ENCODE measurements around the gene DDC. TPM values are rescaled to one million over a fixed set of nuclear protein-coding genes. Genes with fewer than 3 reads are reported as not detected.
"Not testable (repeated sequence)": the region's sequence is repeated elsewhere in the genome, so short reads cannot be mapped to it uniquely, and the experiment has no call there.

DDC gene
- total RNA-seq, 1 donor from 2014 or later = 1.4 TPM

DNA sequence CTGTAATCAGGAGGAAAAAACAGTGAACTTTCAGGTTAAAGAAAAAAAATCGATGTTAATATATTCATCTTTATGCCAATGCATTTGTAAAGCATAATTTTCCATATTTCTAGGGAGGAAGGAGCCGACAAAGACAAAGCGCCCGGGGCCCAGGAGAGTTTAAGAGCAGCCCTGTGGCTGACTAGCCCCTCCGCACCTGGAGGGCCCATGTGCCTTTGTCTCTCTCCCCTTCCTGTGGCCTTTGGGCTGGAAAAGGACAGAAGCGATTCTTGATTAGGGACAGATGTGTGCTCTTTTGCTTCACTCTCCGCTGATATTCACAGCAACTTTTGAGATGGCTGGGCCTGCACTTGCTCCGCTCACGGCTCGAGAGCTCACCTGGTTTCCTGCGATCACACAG, 23.1 kb downstream of the DDC start:
- TF ChIP-seq, protein P1, sequence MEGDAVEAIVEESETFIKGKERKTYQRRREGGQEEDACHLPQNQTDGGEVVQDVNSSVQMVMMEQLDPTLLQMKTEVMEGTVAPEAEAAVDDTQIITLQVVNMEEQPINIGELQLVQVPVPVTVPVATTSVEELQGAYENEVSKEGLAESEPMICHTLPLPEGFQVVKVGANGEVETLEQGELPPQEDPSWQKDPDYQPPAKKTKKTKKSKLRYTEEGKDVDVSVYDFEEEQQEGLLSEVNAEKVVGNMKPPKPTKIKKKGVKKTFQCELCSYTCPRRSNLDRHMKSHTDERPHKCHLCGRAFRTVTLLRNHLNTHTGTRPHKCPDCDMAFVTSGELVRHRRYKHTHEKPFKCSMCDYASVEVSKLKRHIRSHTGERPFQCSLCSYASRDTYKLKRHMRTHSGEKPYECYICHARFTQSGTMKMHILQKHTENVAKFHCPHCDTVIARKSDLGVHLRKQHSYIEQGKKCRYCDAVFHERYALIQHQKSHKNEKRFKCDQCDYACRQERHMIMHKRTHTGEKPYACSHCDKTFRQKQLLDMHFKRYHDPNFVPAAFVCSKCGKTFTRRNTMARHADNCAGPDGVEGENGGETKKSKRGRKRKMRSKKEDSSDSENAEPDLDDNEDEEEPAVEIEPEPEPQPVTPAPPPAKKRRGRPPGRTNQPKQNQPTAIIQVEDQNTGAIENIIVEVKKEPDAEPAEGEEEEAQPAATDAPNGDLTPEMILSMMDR (conservative IDR thresholded peaks at IDR 0.05; ENCODE audit: low read depth, low read length) = no peak
- H3K4me3 ChIP-seq (ENCODE audit: low read depth, low read length) = no peak overlapping the region
- no peak for DNase-seq (ENCODE audit: low read depth)

DNA sequence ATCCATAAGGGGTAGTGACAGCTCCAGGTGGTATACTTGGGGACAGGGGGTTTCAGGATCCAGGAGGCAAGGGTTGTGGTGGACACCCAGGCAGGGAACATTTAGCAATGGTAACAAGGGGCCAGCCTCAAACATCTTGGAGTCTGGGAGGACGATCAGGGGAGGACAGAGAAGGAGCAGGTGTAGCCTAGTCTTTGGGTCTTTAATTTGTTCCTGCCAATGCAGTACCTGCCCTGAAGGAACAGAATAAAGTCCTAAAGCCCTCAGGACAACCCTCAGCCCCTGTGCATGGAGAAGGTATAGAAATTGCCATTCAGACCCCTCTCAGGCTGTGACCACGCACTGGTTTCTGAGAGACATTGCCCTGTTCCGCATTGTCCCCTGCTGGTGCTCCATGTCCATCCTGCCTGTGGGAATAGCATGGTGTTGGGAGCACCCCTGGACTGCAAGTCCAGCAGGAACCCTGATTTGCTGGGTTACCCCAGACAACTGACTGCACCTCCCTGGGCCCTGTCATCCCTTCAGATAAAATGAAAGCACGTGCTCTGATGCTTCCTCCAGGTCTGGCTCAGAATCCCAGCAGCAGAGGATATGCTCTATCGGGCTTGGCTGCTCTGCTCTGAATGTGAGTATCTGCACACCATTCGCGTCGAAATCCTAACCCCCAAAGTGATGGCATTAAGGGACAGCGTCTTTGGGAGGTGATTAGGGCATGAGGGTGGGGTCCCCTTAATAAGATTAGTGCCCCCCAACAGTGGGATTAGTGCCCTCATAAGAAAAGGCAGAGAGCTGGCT, 24.2 kb downstream of the DDC start:
- H3K4me3 ChIP-seq (ENCODE audit: low read depth, low read length) = no peak overlapping the region
- DNase-seq (ENCODE audit: low read depth) = no peak
- TF ChIP-seq, protein P1 (conservative IDR thresholded peaks at IDR 0.05; ENCODE audit: low read depth, low read length) = no peak

DNA sequence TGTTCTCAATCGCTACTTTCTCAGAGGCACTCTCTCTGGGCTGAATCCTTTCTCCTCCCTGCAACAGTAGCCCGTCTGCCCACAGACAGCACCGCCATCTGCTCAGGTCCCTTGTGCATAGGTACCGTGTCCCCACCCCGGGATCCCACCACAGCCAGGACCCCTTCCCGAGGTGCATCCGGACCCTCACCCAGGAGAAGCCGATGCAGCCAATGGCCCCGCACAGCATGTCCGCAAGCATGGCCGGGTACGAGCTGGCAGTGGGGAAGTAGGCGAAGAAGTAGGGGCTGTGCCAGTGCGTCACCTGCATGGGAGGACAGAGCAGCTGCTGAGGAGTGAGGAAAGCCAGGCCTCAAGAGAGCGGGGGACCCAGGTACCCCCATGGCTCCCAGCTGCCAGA, 25.5 kb downstream of the DDC start:
- DNase-seq (ENCODE audit: low read depth) = no peak
- H3K4me3 ChIP-seq (ENCODE audit: low read depth, low read length) = no peak overlapping the region
- TF ChIP-seq, protein P1 (conservative IDR thresholded peaks at IDR 0.05; ENCODE audit: low read depth, low read length) = no peak

DNA sequence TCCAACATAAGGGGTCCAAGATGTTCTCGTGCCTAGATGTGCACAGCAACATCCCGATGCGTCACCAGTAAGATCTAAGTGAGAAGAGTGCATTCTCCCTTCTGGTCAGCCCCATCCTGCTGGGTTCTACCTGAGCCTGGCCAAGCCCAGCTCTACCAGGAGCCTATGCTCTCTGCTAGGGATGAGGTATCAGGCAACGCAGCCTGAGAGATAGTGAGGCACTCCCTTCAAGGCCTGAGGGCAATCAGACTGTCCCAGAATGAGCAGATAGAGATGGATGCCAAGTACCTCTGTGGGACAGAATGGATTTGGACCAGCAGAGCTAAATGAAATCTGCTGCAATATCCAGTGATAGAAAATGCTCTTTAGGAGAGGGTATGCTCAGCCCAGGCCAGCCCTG, 26.7 kb downstream of the DDC start:
- no peak for DNase-seq (ENCODE audit: low read depth)
- H3K4me3 ChIP-seq (ENCODE audit: low read depth, low read length) = no peak overlapping the region
- TF ChIP-seq, protein P1 (conservative IDR thresholded peaks at IDR 0.05; ENCODE audit: low read depth, low read length) = no peak

DNA sequence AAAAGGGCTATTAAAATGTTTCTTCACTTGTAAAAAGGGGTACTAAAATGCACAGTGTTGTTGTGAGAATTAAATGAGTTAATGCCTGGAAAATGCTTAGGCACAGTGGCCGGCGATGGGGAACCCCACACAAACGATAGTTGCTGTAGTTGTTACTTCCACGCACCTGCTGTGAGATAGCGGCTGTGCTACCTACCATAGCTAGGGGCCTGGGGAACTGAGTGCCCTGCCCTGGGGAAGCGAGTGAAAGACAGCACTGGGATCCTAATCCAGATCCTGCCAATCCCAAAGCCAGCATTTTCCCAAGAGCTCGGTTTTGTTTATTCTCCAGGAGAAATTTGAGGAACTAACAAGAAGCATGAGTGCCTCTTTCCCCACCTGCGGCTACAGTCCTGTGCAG, 27.8 kb downstream of the DDC start:
- H3K4me3 ChIP-seq (ENCODE audit: low read depth, low read length) = no peak overlapping the region
- TF ChIP-seq, protein P1 (conservative IDR thresholded peaks at IDR 0.05; ENCODE audit: low read depth, low read length) = no peak
- DNase-seq (ENCODE audit: low read depth) = no peak

DNA sequence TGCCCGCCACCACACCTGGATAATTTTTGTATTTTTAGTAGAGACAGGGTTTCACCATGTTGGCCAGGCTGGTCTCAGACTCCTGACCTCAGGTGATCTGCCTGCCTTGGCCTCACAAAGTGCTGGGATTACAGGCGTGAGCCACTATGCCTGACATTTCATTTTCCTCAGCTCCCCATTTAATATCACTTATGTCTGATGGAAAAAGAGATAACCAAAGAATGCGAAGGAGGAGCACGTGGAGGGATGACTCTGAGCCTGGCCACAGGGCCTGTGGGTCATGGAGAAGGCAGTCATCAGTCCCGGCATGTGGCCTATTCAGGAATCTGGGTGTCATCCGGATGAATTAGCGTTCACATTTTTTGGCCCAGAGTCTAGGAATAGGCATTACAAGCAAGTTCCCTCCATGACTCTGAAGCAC, 29.9 kb downstream of the DDC start:
- DNase-seq (ENCODE audit: low read depth) = not testable (repeated sequence)

DNA sequence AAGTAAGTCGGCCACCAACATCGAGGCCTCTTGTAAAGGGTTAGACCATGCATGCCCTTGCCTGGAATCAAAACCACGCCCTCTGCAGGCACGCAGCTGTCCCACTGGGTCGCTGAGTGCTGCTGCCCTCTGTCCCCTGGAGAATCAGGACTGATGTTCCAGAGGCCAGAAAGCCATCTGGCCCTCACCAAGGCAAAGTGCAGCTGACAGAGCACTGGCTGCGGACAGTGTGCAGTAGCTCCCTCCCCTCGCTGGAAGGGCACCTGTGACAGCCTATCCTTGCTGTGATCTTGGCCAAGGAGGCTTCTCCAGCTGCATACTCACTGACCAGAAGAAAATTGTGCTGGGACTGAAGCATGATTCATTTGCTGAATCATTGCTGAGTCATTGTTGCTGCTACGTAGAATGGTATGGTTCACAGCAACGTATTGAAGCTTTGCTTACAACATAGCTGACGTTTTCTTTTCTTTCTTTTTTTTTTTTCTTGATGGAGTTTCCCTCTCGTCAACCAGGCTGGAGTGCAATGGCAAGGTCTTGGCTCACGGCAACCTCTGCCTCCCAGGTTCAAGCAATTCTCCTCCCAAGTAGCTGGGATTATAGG, 30.4 kb downstream of the DDC start:
- no peak overlapping the region for H3K4me3 ChIP-seq (ENCODE audit: low read depth, low read length)
- TF ChIP-seq, protein P1 (conservative IDR thresholded peaks at IDR 0.05; ENCODE audit: low read depth, low read length) = peak; percentile 23
- DNase-seq (ENCODE audit: low read depth) = peak; percentile 99

More for the DNA sequence above, 29.9 kb downstream of the DDC start:
- H3K4me3 ChIP-seq (ENCODE audit: low read depth, low read length) = not testable (repeated sequence)

All from epithelial cell of proximal tubule (primary cell).